Measurements from ENCODE around the gene ESPL1.

The ESPL1 gene

GRCh38 chr12:53267999-53268629 lies at the start of gene ESPL1:
ESPL1 (plus strand) TSS chr12:53268299; CDS start chr12:53268767, 468 bp downstream.
- DNase-seq (ENCODE audit: low read depth in 4 of 4, low spot score in 1 of 4), result peak; percentile 49 to 79 (median 62)

GRCh38 chr12:53218551-53219291 lies 49.4 kb upstream of the ESPL1 start:
- DNase-seq (ENCODE audit: low read depth in 4 of 4, low spot score in 1 of 4), result no peak

GRCh38 chr12:53219292-53219955 lies 48.7 kb upstream of the ESPL1 start:
- DNase-seq (ENCODE audit: low read depth in 4 of 4, low spot score in 1 of 4), result peak in 2 of 4 experiments; percentile 54 to 67

GRCh38 chr12:53219956-53220693 lies 48.0 kb upstream of the ESPL1 start:
- DNase-seq (ENCODE audit: low read depth in 4 of 4, low spot score in 1 of 4), result peak in 2 of 4 experiments; percentile 66 to 70

- peak in 3 of 4 experiments; percentile 57 to 78 (median 59) for DNase-seq (ENCODE audit: low read depth in 4 of 4, low spot score in 1 of 4)
Observed at GRCh38 chr12:53220694-53221202, 47.4 kb upstream of the ESPL1 start.

- no peak for DNase-seq (ENCODE audit: low read depth in 4 of 4, low spot score in 1 of 4)
Observed at GRCh38 chr12:53221203-53222080, 46.7 kb upstream of the ESPL1 start.

GRCh38 chr12:53222170-53222721 lies 45.9 kb upstream of the ESPL1 start:
- no peak for DNase-seq (ENCODE audit: low read depth in 4 of 4, low spot score in 1 of 4)

GRCh38 chr12:53222806-53223261 lies 45.3 kb upstream of the ESPL1 start:
- no peak for DNase-seq (ENCODE audit: low read depth in 4 of 4, low spot score in 1 of 4)

- no peak for DNase-seq (ENCODE audit: low read depth in 4 of 4, low spot score in 1 of 4)
Observed at GRCh38 chr12:53223389-53224060, 44.6 kb upstream of the ESPL1 start.

- DNase-seq (ENCODE audit: low read depth in 4 of 4, low spot score in 1 of 4), result no peak
Observed at GRCh38 chr12:53224061-53224896, 43.8 kb upstream of the ESPL1 start.

- no peak for DNase-seq (ENCODE audit: low read depth in 4 of 4, low spot score in 1 of 4)
Observed at GRCh38 chr12:53224897-53225634, 43.0 kb upstream of the ESPL1 start.

- no peak for DNase-seq (ENCODE audit: low read depth in 4 of 4, low spot score in 1 of 4)
Observed at GRCh38 chr12:53225635-53226424, 42.3 kb upstream of the ESPL1 start.

GRCh38 chr12:53226815-53227214 lies 41.3 kb upstream of the ESPL1 start:
- DNase-seq (ENCODE audit: low read depth in 4 of 4, low spot score in 1 of 4), result no peak

- DNase-seq (ENCODE audit: low read depth in 4 of 4, low spot score in 1 of 4), result no peak
Observed at GRCh38 chr12:53227341-53227740, 40.8 kb upstream of the ESPL1 start.

- DNase-seq (ENCODE audit: low read depth in 4 of 4, low spot score in 1 of 4), result no peak
Observed at GRCh38 chr12:53227836-53228235, 40.3 kb upstream of the ESPL1 start.

- DNase-seq (ENCODE audit: low read depth in 4 of 4, low spot score in 1 of 4), result no peak
Observed at GRCh38 chr12:53229454-53229853, 38.6 kb upstream of the ESPL1 start.

Data from stimulated activated CD4-positive, alpha-beta T cell treated with anti-CD3 and anti-CD28 coated beads, Interleukin-1b, Interleukin-23, amount 100 ng/mL, for 24 hours (primary cell).